HepG2 (cell line): ENCODE data around the gene NKD1. TPM values are rescaled to one million over a fixed set of nuclear protein-coding genes. Genes with fewer than 3 reads are reported as not detected.
A peak's percentile ranks its signal among the peaks of the same experiment; 100 is the strongest.

Experiments
- ADNP ChIP-seq: sonication (generic); formaldehyde crosslinking; IDR thresholded peaks from 2 replicates; pipeline ENCODE4 v1.4.0; 2020; ENCODE audit warnings: missing genetic modification reagents
- CCDC6 ChIP-seq: sonication (generic); formaldehyde crosslinking; IDR thresholded peaks from 2 replicates; pipeline ENCODE4 v1.8.1; 2022; ENCODE audit warnings: mild to moderate bottlenecking, missing genetic modification reagents, moderate library complexity
- CHCHD3 ChIP-seq: sonication (generic); formaldehyde crosslinking; IDR thresholded peaks from 2 replicates; pipeline ENCODE4 v1.8.0; 2022; ENCODE audit warnings: mild to moderate bottlenecking, missing genetic modification reagents, moderate library complexity
- EED ChIP-seq: sonication (generic); formaldehyde crosslinking; IDR thresholded peaks from 2 replicates; pipeline ENCODE4 v1.5.0; 2020; ENCODE audit warnings: mild to moderate bottlenecking, missing genetic modification reagents
- HNRNPLL ChIP-seq: fragments of 200-400 bp; formaldehyde crosslinking; IDR thresholded peaks from 2 replicates; pipeline ENCODE4 v1.6.1; 2017; ENCODE audit warnings: mild to moderate bottlenecking, low read depth, low read length; ENCODE audit not compliant: poor library complexity, severe bottlenecking
- HOXA5 ChIP-seq: sonication (generic); formaldehyde crosslinking; IDR thresholded peaks from 2 replicates; pipeline ENCODE4 v1.4.0; 2020; ENCODE audit warnings: missing genetic modification reagents
- KAT7 ChIP-seq: IDR thresholded peaks from 2 replicates; pipeline ENCODE4 v1.6.1; 2018; ENCODE audit warnings: borderline replicate concordance, missing compliant biosample characterization
- MED1 ChIP-seq: sonication (generic); formaldehyde crosslinking; IDR thresholded peaks from 2 replicates; pipeline ENCODE4 v1.4.0; 2020; ENCODE audit warnings: missing genetic modification reagents
- MTF1 ChIP-seq: sonication (generic); formaldehyde crosslinking; IDR thresholded peaks from 2 replicates; pipeline ENCODE4 v1.5.0; 2020; ENCODE audit warnings: missing genetic modification reagents
- NFE2L1 ChIP-seq: sonication (generic); formaldehyde crosslinking; IDR thresholded peaks from 2 replicates; pipeline ENCODE4 v1.4.0; 2020; ENCODE audit warnings: missing genetic modification reagents, mild to moderate bottlenecking, borderline replicate concordance
- POLR2AphosphoS2 ChIP-seq: IDR thresholded peaks from 2 replicates; pipeline ENCODE4 v1.6.1; 2011; ENCODE audit warnings: low read depth, low read length, improper control_type of control experiment
- RXRB ChIP-seq: IDR thresholded peaks from 2 replicates; pipeline ENCODE4 v1.6.1; 2016; ENCODE audit warnings: borderline replicate concordance, missing genetic modification reagents, missing compliant biosample characterization
- SRF ChIP-seq: IDR thresholded peaks from 2 replicates; pipeline ENCODE4 v1.6.1; 2011; ENCODE audit warnings: mild to moderate bottlenecking, low read depth, low read length, moderate library complexity
- SRY ChIP-seq: sonication (generic); formaldehyde crosslinking; IDR thresholded peaks from 2 replicates; pipeline ENCODE4 v1.8.0; 2022; ENCODE audit warnings: mild to moderate bottlenecking, missing genetic modification reagents
- SYNCRIP ChIP-seq: fragments of 200-400 bp; formaldehyde crosslinking; IDR thresholded peaks from 2 replicates; pipeline ENCODE4 v1.6.1; 2018; ENCODE audit warnings: mild to moderate bottlenecking, low read depth, low read length; ENCODE audit not compliant: insufficient read depth
- TARDBP ChIP-seq: sonication (generic); formaldehyde crosslinking; IDR thresholded peaks from 2 replicates; pipeline ENCODE4 v1.8.0; 2022; ENCODE audit warnings: mild to moderate bottlenecking, missing genetic modification reagents
- TEF ChIP-seq: sonication (generic); formaldehyde crosslinking; IDR thresholded peaks from 2 replicates; pipeline ENCODE4 v1.5.0; 2020; ENCODE audit warnings: missing genetic modification reagents
- TMF1 ChIP-seq: sonication (generic); formaldehyde crosslinking; IDR thresholded peaks from 2 replicates; pipeline ENCODE4 v1.8.1; 2022; ENCODE audit warnings: low read depth, missing genetic modification reagents
- TOE1 ChIP-seq: sonication (generic); formaldehyde crosslinking; IDR thresholded peaks from 2 replicates; pipeline ENCODE4 v1.4.0; 2020; ENCODE audit warnings: mild to moderate bottlenecking, missing genetic modification reagents
- XRCC5 ChIP-seq: fragments of 200-400 bp; formaldehyde crosslinking; optimal IDR thresholded peaks from 2 replicates; pipeline ENCODE3; 2017; ENCODE audit warnings: mild to moderate bottlenecking, low read length
- ZC3H13 ChIP-seq: sonication (generic); formaldehyde crosslinking; IDR thresholded peaks from 2 replicates; pipeline ENCODE4 v1.8.1; 2023; ENCODE audit warnings: mild to moderate bottlenecking, missing genetic modification reagents, moderate library complexity
- ZFX ChIP-seq: sonication (generic); formaldehyde crosslinking; IDR thresholded peaks from 2 replicates; pipeline ENCODE4 v1.4.0; 2020; ENCODE audit warnings: mild to moderate bottlenecking, low read depth, missing genetic modification reagents, moderate library complexity
- ZMAT3 ChIP-seq: sonication (generic); formaldehyde crosslinking; conservative IDR thresholded peaks from 2 replicates; pipeline ENCODE4 v1.7.0; 2021; ENCODE audit warnings: missing genetic modification reagents
- ZNF280B ChIP-seq: sonication (generic); formaldehyde crosslinking; IDR thresholded peaks from 2 replicates; pipeline ENCODE4 v1.5.0; 2020; ENCODE audit warnings: missing genetic modification reagents, mild to moderate bottlenecking, borderline replicate concordance
- ZNF367 ChIP-seq: sonication (generic); formaldehyde crosslinking; IDR thresholded peaks from 2 replicates; pipeline ENCODE4 v1.4.0; 2020; ENCODE audit warnings: missing genetic modification reagents, borderline replicate concordance
- ZNF501 ChIP-seq: sonication (generic); formaldehyde crosslinking; IDR thresholded peaks from 2 replicates; pipeline ENCODE4 v1.5.1; 2020; ENCODE audit warnings: mild to moderate bottlenecking, moderate library complexity, missing genetic modification reagents
- ZNF547 ChIP-seq: sonication (generic); formaldehyde crosslinking; IDR thresholded peaks from 2 replicates; pipeline ENCODE4 v1.5.1; 2020; ENCODE audit warnings: mild to moderate bottlenecking, missing genetic modification reagents
- ZNF552 ChIP-seq: sonication (generic); formaldehyde crosslinking; IDR thresholded peaks from 2 replicates; pipeline ENCODE4 v1.9.0; 2022; ENCODE audit warnings: missing genetic modification reagents, mild to moderate bottlenecking, borderline replicate concordance
- ZNF570 ChIP-seq: sonication (generic); formaldehyde crosslinking; IDR thresholded peaks from 2 replicates; pipeline ENCODE4 v1.4.0; 2020; ENCODE audit warnings: mild to moderate bottlenecking, missing genetic modification reagents, borderline replicate concordance
- ZNF773 ChIP-seq: sonication (generic); formaldehyde crosslinking; IDR thresholded peaks from 2 replicates; pipeline ENCODE4 v1.4.0; 2020; ENCODE audit warnings: missing genetic modification reagents, borderline replicate concordance
- ZNF788 ChIP-seq: sonication (generic); formaldehyde crosslinking; IDR thresholded peaks from 2 replicates; pipeline ENCODE4 v1.5.0; 2020; ENCODE audit warnings: mild to moderate bottlenecking, missing genetic modification reagents, borderline replicate concordance
- polyA plus RNA-seq, 8 experiments: library from polyadenylated mRNA; depleted of rRNA in 3 of 8; stranded (reverse) in 7 of 8; unstranded in 1 of 8; fragments of >200 nt; fragmentation: Illumina TruSeq in 4 of 8; extraction: Trizol in 4 of 8; gene quantifications; 2 replicates each; pipeline versions ENCODE4 v1.2.1 to v1.2.3, GENCODE V29; 2011 to 2016; ENCODE audit warnings: low read depth in 4 of 8, missing spikeins in 1 of 8, mixed read lengths in 1 of 8; ENCODE audit not compliant: insufficient read depth in 1 of 8
- total RNA-seq, 5 experiments: library from RNA; depleted of rRNA; stranded (reverse); fragments of >200 nt; fragmentation: Illumina TruSeq; extraction: Trizol; gene quantifications; 2 replicates each; pipeline ENCODE4 v1.2.3, GENCODE V29; 2016; ENCODE audit warnings: low read depth in 1 of 5

Gene NKD1
- total and polyA plus RNA-seq, 2 of the 13 experiments (the other 11 are each of a cell fraction or from before 2014, with no cell fraction given), result 70.4 to 121 TPM

GRCh38 chr16:50668368-50669008 lies 120.3 kb downstream of the NKD1 start (continued):
- TF ChIP-seq XRCC5 (no peak), SRY (0 out of 2 replicates have a peak, but pooled peaks have one; percentile 48), MTF1 (CRISPR knock-in tag) (no peak), RXRB (CRISPR knock-in tag) (peak; percentile 85), HOXA5 (CRISPR knock-in tag) (no peak), ZNF552 (CRISPR knock-in tag) (peak; percentile 51; the same call in 1 of the 2 replicates), TARDBP (CRISPR knock-in tag) (peak; percentile 43; the same call in 1 of the 2 replicates), ZNF773 (CRISPR knock-in tag) (no peak), ZC3H13 (CRISPR knock-in tag) (no peak), ZMAT3 (CRISPR knock-in tag) (no peak), ZNF547 (CRISPR knock-in tag) (no peak), ZNF570 (CRISPR knock-in tag) (no peak), EED (CRISPR knock-in tag) (no peak), CCDC6 (CRISPR knock-in tag) (peak; percentile 65; the same call in 1 of the 2 replicates), TEF (CRISPR knock-in tag) (no peak), ZFX (CRISPR knock-in tag) (peak; percentile 88), CHCHD3 (CRISPR knock-in tag) (no peak), TOE1 (CRISPR knock-in tag) (no peak), ZNF280B (CRISPR knock-in tag) (peak; percentile 79), POLR2AphosphoS2 (no peak), NFE2L1 (CRISPR knock-in tag) (no peak), ZNF501 (CRISPR knock-in tag) (peak; percentile 17; the same call in 1 of the 2 replicates), MED1 (CRISPR knock-in tag) (peak; percentile 41; the same call in 1 of the 2 replicates), ZNF788 (CRISPR knock-in tag) (peak; percentile 51; the same call in 1 of the 2 replicates), KAT7 (CRISPR knock-in tag) (no peak), ZNF367 (no peak), ADNP (no peak), SYNCRIP (no peak), TMF1 (CRISPR knock-in tag) (no peak), HNRNPLL (no peak), SRF (no peak)
